ENCODE results near the gene BCL3.

GRCh38 chr19:44740351-44740824 lies 8.1 kb upstream of the BCL3 start:
- TF ChIP-seq, protein P1, sequence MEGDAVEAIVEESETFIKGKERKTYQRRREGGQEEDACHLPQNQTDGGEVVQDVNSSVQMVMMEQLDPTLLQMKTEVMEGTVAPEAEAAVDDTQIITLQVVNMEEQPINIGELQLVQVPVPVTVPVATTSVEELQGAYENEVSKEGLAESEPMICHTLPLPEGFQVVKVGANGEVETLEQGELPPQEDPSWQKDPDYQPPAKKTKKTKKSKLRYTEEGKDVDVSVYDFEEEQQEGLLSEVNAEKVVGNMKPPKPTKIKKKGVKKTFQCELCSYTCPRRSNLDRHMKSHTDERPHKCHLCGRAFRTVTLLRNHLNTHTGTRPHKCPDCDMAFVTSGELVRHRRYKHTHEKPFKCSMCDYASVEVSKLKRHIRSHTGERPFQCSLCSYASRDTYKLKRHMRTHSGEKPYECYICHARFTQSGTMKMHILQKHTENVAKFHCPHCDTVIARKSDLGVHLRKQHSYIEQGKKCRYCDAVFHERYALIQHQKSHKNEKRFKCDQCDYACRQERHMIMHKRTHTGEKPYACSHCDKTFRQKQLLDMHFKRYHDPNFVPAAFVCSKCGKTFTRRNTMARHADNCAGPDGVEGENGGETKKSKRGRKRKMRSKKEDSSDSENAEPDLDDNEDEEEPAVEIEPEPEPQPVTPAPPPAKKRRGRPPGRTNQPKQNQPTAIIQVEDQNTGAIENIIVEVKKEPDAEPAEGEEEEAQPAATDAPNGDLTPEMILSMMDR (conservative IDR thresholded peaks at IDR 0.05), result no peak
- TF ChIP-seq ZFX (IDR thresholded peaks at IDR 0.05), result no peak

Data from C4-2B (cell line).